ENCODE measurements around the gene CCDC50. TPM values are rescaled to one million over a fixed set of nuclear protein-coding genes. Genes with fewer than 3 reads are reported as not detected.

The CCDC50 gene
- polyA plus RNA-seq, 1 donor (not counting 4 experiments of a cell fraction or from before 2014, with no cell fraction given), result 54.8 TPM

- Histone ChIP-seq H3K9me1 (ENCODE audit: control insufficient read depth, extremely low read depth, insufficient read depth, low read length) (peaks cover 3% of the 10 kb centered on the region), H4K20me1 (ENCODE audit: control insufficient read depth, extremely low read depth, insufficient read depth, low read length) (no peaks in the 10 kb centered on the region), H3K4me2 (ENCODE audit: control insufficient read depth, extremely low read depth, insufficient read depth, low read depth, low read length) (no peak overlapping the region), H3K36me3 (ENCODE audit: control insufficient read depth in 2 of 2, extremely low read depth in 1 of 2, insufficient read depth in 2 of 2, low read length in 2 of 2) (no peaks in the 10 kb centered on the region), H3K27ac (ENCODE audit: control insufficient read depth, insufficient read depth, low read length) (no peak overlapping the region), H3K79me2 (ENCODE audit: control insufficient read depth, insufficient read depth, low read length) (peaks cover 94% of the 10 kb centered on the region), H2AFZ (ENCODE audit: control insufficient read depth, low read length) (no peak overlapping the region), H3K27me3 (ENCODE audit: control insufficient read depth, extremely low read depth, insufficient read depth, low read length) (no peaks in the 10 kb centered on the region), H3K4me3 (ENCODE audit: control insufficient read depth in 2 of 3, extremely low read depth in 1 of 3, insufficient read depth in 2 of 3, low read depth in 1 of 3, low read length in 3 of 3) (no peak overlapping the region), H3K9me3 (ENCODE audit: control insufficient read depth, low read depth, low read length) (no peaks in the 10 kb centered on the region), H3K9ac (ENCODE audit: control insufficient read depth, extremely low read depth, insufficient read depth, low read length) (no peak overlapping the region), H3K4me1 (ENCODE audit: control insufficient read depth, extremely low read depth, insufficient read depth, low read length) (peaks cover 21% of the 10 kb centered on the region)
- no peak for DNase-seq (ENCODE audit: low read depth, low spot score)
- TF ChIP-seq EZH2 (IDR thresholded peaks at IDR 0.05; ENCODE audit: low read length) (no peak), CTCF (optimal IDR thresholded peaks at IDR 0.05 in 1 of 3, IDR thresholded peaks at IDR 0.05 in 1 of 3, conservative IDR thresholded peaks at IDR 0.05 in 1 of 3; ENCODE audit: extremely low read depth in 1 of 3, insufficient read depth in 2 of 3, low read length in 3 of 3) (no peak)
- FAIRE-seq, result no peak
- dilution Hi-C loops (cut with MboI; ENCODE audit: extremely low pct_ligation_motif_present, low sequenced_read_pairs), result no loop called here
Observed at GRCh38 chr3:191339316-191339917, 10.2 kb downstream of the CCDC50 start.

- Histone ChIP-seq H3K36me3 (ENCODE audit: control insufficient read depth in 2 of 2, extremely low read depth in 1 of 2, insufficient read depth in 2 of 2, low read length in 2 of 2) (no peaks in the 10 kb centered on the region), H3K9me1 (ENCODE audit: control insufficient read depth, extremely low read depth, insufficient read depth, low read length) (peaks cover 3% of the 10 kb centered on the region), H3K27me3 (ENCODE audit: control insufficient read depth, extremely low read depth, insufficient read depth, low read length) (no peaks in the 10 kb centered on the region), H3K9ac (ENCODE audit: control insufficient read depth, extremely low read depth, insufficient read depth, low read length) (no peak overlapping the region), H3K9me3 (ENCODE audit: control insufficient read depth, low read depth, low read length) (no peaks in the 10 kb centered on the region), H3K4me3 (ENCODE audit: control insufficient read depth in 2 of 3, extremely low read depth in 1 of 3, insufficient read depth in 2 of 3, low read depth in 1 of 3, low read length in 3 of 3) (no peak overlapping the region), H2AFZ (ENCODE audit: control insufficient read depth, low read length) (no peak overlapping the region), H3K4me2 (ENCODE audit: control insufficient read depth, extremely low read depth, insufficient read depth, low read depth, low read length) (no peak overlapping the region), H3K27ac (ENCODE audit: control insufficient read depth, insufficient read depth, low read length) (no peak overlapping the region), H3K79me2 (ENCODE audit: control insufficient read depth, insufficient read depth, low read length) (peaks cover 94% of the 10 kb centered on the region), H4K20me1 (ENCODE audit: control insufficient read depth, extremely low read depth, insufficient read depth, low read length) (no peaks in the 10 kb centered on the region), H3K4me1 (ENCODE audit: control insufficient read depth, extremely low read depth, insufficient read depth, low read length) (peaks cover 21% of the 10 kb centered on the region)
- DNase-seq (ENCODE audit: low read depth, low spot score) (no peak), FAIRE-seq (no peak)
- TF ChIP-seq CTCF (optimal IDR thresholded peaks at IDR 0.05 in 1 of 3, IDR thresholded peaks at IDR 0.05 in 1 of 3, conservative IDR thresholded peaks at IDR 0.05 in 1 of 3; ENCODE audit: extremely low read depth in 1 of 3, insufficient read depth in 2 of 3, low read length in 3 of 3), result no peak
- TF ChIP-seq EZH2 (IDR thresholded peaks at IDR 0.05; ENCODE audit: low read length), result no peak
- dilution Hi-C loops (cut with MboI; ENCODE audit: extremely low pct_ligation_motif_present, low sequenced_read_pairs), result no loop called here
Observed at GRCh38 chr3:191340351-191340750, 11.2 kb downstream of the CCDC50 start.
